HepG2 (cell line): Measurements from ENCODE around the gene ZNF320. TPM values are rescaled to one million over a fixed set of nuclear protein-coding genes. Genes with fewer than 3 reads are reported as not detected.

Experiments
- CHCHD3 ChIP-seq: sonication (generic); formaldehyde crosslinking; IDR thresholded peaks from 2 replicates; pipeline ENCODE4 v1.8.0; 2022; ENCODE audit warnings: mild to moderate bottlenecking, missing genetic modification reagents, moderate library complexity
- DMAP1 ChIP-seq: IDR thresholded peaks from 2 replicates; pipeline ENCODE4 v1.6.1; 2016
- DMTF1 ChIP-seq: sonication (generic); formaldehyde crosslinking; IDR thresholded peaks from 2 replicates; pipeline ENCODE4 v1.4.0; 2020; ENCODE audit warnings: mild to moderate bottlenecking, missing genetic modification reagents
- ELF4 ChIP-seq: sonication (generic); formaldehyde crosslinking; IDR thresholded peaks from 2 replicates; pipeline ENCODE4 v1.5.0; 2020; ENCODE audit warnings: missing genetic modification reagents, mild to moderate bottlenecking, moderate library complexity, borderline replicate concordance
- HDAC1 ChIP-seq: sonication (generic); formaldehyde crosslinking; IDR thresholded peaks from 2 replicates; pipeline ENCODE4 v1.5.1; 2020; ENCODE audit warnings: mild to moderate bottlenecking, missing genetic modification reagents
- KAT2B ChIP-seq: fragments of 150-350 bp; IDR thresholded peaks from 2 replicates; pipeline ENCODE4 v1.6.1; 2014; ENCODE audit warnings: low read depth, low read length, borderline replicate concordance
- MNT ChIP-seq: fragments of 450-650 bp; IDR thresholded peaks from 2 replicates; pipeline ENCODE4 v1.6.1; 2016
- MTA1 ChIP-seq: sonication (generic); formaldehyde crosslinking; IDR thresholded peaks from 2 replicates; pipeline ENCODE4 v1.4.0; 2020; ENCODE audit warnings: missing genetic modification reagents, mild to moderate bottlenecking, borderline replicate concordance
- PCBP1 ChIP-seq: fragments of 200-400 bp; formaldehyde crosslinking; IDR thresholded peaks from 2 replicates; pipeline ENCODE4 v1.6.1; 2017; ENCODE audit warnings: mild to moderate bottlenecking, low read depth, low read length, borderline replicate concordance
- SOX13 ChIP-seq, 3 experiments: fragments of 450-650 bp in 1 of 3; sonication (generic) in 1 of 3; formaldehyde crosslinking in 1 of 3; IDR thresholded peaks in 2 of 3; conservative IDR thresholded peaks in 1 of 3; 2 replicates each; pipeline versions ENCODE4 v1.5.0 to v1.6.1; 2016 to 2020; ENCODE audit warnings: antibody characterized with exemption in 1 of 3, mild to moderate bottlenecking in 1 of 3, missing compliant biosample characterization in 1 of 3, missing genetic modification reagents in 1 of 3, moderate library complexity in 1 of 3
- TEAD3 ChIP-seq: optimal IDR thresholded peaks from 2 replicates; pipeline ENCODE3; 2016; ENCODE audit warnings: borderline replicate concordance
- TOPORS ChIP-seq: sonication (generic); formaldehyde crosslinking; IDR thresholded peaks from 2 replicates; pipeline ENCODE4 v1.8.0; 2023; ENCODE audit warnings: mild to moderate bottlenecking, missing genetic modification reagents
- ZNF24 ChIP-seq: fragments of 450-650 bp; IDR thresholded peaks from 2 replicates; pipeline ENCODE4 v1.6.1; 2017; ENCODE audit warnings: antibody characterized with exemption, mild to moderate bottlenecking
- ZNF251 ChIP-seq: sonication (generic); formaldehyde crosslinking; IDR thresholded peaks from 2 replicates; pipeline ENCODE4 v1.9.0; 2021; ENCODE audit warnings: mild to moderate bottlenecking, missing genetic modification reagents
- ZNF567 ChIP-seq: sonication (generic); formaldehyde crosslinking; IDR thresholded peaks from 2 replicates; pipeline ENCODE4 v1.8.1; 2023; ENCODE audit warnings: mild to moderate bottlenecking, missing genetic modification reagents, borderline replicate concordance
- ZNF672 ChIP-seq: sonication (generic); formaldehyde crosslinking; IDR thresholded peaks from 2 replicates; pipeline ENCODE4 v1.8.1; 2022; ENCODE audit warnings: missing genetic modification reagents
- ZNF687 ChIP-seq: sonication (generic); formaldehyde crosslinking; IDR thresholded peaks from 2 replicates; pipeline ENCODE4 v1.5.1; 2020; ENCODE audit warnings: mild to moderate bottlenecking, missing genetic modification reagents, moderate library complexity
- ZXDC ChIP-seq: sonication (generic); formaldehyde crosslinking; IDR thresholded peaks from 2 replicates; pipeline ENCODE4 v1.5.0; 2020; ENCODE audit warnings: mild to moderate bottlenecking, missing genetic modification reagents
- polyA plus RNA-seq, 8 experiments: library from polyadenylated mRNA; depleted of rRNA in 3 of 8; stranded (reverse) in 7 of 8; unstranded in 1 of 8; fragments of >200 nt; fragmentation: Illumina TruSeq in 4 of 8; extraction: Trizol in 4 of 8; gene quantifications; 2 replicates each; pipeline versions ENCODE4 v1.2.1 to v1.2.3, GENCODE V29; 2011 to 2016; ENCODE audit warnings: low read depth in 4 of 8, missing spikeins in 1 of 8, mixed read lengths in 1 of 8; ENCODE audit not compliant: insufficient read depth in 1 of 8
- total RNA-seq, 5 experiments: library from RNA; depleted of rRNA; stranded (reverse); fragments of >200 nt; fragmentation: Illumina TruSeq; extraction: Trizol; gene quantifications; 2 replicates each; pipeline ENCODE4 v1.2.3, GENCODE V29; 2016; ENCODE audit warnings: low read depth in 1 of 5

The ZNF320 gene
- total and polyA plus RNA-seq, 2 of the 13 experiments (the other 11 are each of a cell fraction or from before 2014, with no cell fraction given), result 0.49 TPM; not detected in 1

- TF ChIP-seq ZNF687 (CRISPR knock-in tag) (peak; percentile 76), DMTF1 (CRISPR knock-in tag) (no peak), ZNF251 (CRISPR knock-in tag) (no peak), ZNF567 (CRISPR knock-in tag) (no peak), ZNF24 (no peak), DMAP1 (peak; percentile 40; the same call in 1 of the 2 replicates), SOX13 (IDR thresholded peaks at IDR 0.05) (no peak), SOX13 (CRISPR knock-in tag; conservative IDR thresholded peaks at IDR 0.05 in 1 of 2, IDR thresholded peaks at IDR 0.05 in 1 of 2) (no peak), MTA1 (CRISPR knock-in tag) (no peak), MNT (0 out of 2 replicates have a peak, but pooled peaks have one; percentile 4), PCBP1 (no peak), ZNF672 (CRISPR knock-in tag) (no peak), KAT2B (no peak), TOPORS (no peak), CHCHD3 (CRISPR knock-in tag) (no peak), HDAC1 (CRISPR knock-in tag) (no peak), ZXDC (CRISPR knock-in tag) (no peak), TEAD3 (CRISPR knock-in tag) (peak; percentile 82), ELF4 (CRISPR knock-in tag) (peak; percentile 90; the same call in 1 of the 2 replicates)
Measured at GRCh38 chr19:52942386-52943133, 45.1 kb upstream of the ZNF320 start (continued).
